GM23338 (cell line): Measurements from ENCODE around the gene GPX7. TPM values are rescaled to one million over a fixed set of nuclear protein-coding genes. Genes with fewer than 3 reads are reported as not detected.

Source experiments
- ATAC-seq: fragments of 200-7000 bp; cut with Tn5 transposase; 3 replicates; pipeline ENCODE4 v1.9.1; 2020
- DNase-seq: peaks from one replicate; pipeline ENCODE4 v3.0.0-alpha.2; 2015; ENCODE audit warnings: low spot score
- H2AFZ ChIP-seq: fragments of 200-600 bp; sonication (generic); 2 replicates; pipeline ENCODE4 v1.8.0; 2016; ENCODE audit warnings: antibody characterized with exemption, mild to moderate bottlenecking, moderate library complexity
- H3F3A ChIP-seq: fragments of 200-600 bp; sonication (generic); replicated peaks from 2 replicates; pipeline ENCODE4 v1.8.0; 2017; ENCODE audit warnings: antibody characterized with exemption, mixed run types, low read depth
- H3K27ac ChIP-seq: fragments of 200-600 bp; sonication (generic); 2 replicates; pipeline ENCODE4 v1.6.1; 2016; ENCODE audit warnings: low read depth
- H3K27me3 ChIP-seq: fragments of 200-600 bp; sonication (generic); 2 replicates; pipeline ENCODE4 v1.8.0; 2016; ENCODE audit warnings: mild to moderate bottlenecking, mixed run types, moderate library complexity; ENCODE audit not compliant: insufficient read depth
- H3K36me3 ChIP-seq: fragments of 200-600 bp; sonication (generic); 2 replicates; pipeline ENCODE4 v1.8.0; 2016; ENCODE audit warnings: mild to moderate bottlenecking; ENCODE audit not compliant: insufficient read depth
- H3K4me1 ChIP-seq: fragments of 200-600 bp; sonication (generic); 2 replicates; pipeline ENCODE4 v1.8.0; 2016; ENCODE audit warnings: mild to moderate bottlenecking, moderate library complexity; ENCODE audit not compliant: insufficient read depth
- H3K4me2 ChIP-seq: fragments of 200-600 bp; sonication (generic); 2 replicates; pipeline ENCODE4 v1.7.1; 2017; ENCODE audit warnings: mixed run types
- H3K4me3 ChIP-seq: fragments of 200-600 bp; sonication (generic); 2 replicates; pipeline ENCODE4 v1.6.1; 2016; ENCODE audit warnings: mixed run types
- H3K79me2 ChIP-seq: fragments of 200-600 bp; sonication (generic); replicated peaks from 2 replicates; pipeline ENCODE4 v1.8.0; 2017; ENCODE audit warnings: mild to moderate bottlenecking; ENCODE audit not compliant: insufficient read depth
- H3K9me2 ChIP-seq: fragments of 200-600 bp; sonication (generic); 2 replicates; pipeline ENCODE4 v1.8.0; 2017; ENCODE audit not compliant: insufficient read depth
- H4K20me1 ChIP-seq: fragments of 200-600 bp; sonication (generic); replicated peaks from 2 replicates; pipeline ENCODE4 v1.8.0; 2017; ENCODE audit warnings: mild to moderate bottlenecking; ENCODE audit not compliant: insufficient read depth
- H3K27ac Mint-ChIP-seq: 2 replicates; pipeline ENCODE4 v1.8.0; 2020; ENCODE audit warnings: inconsistent platforms, mild to moderate bottlenecking, moderate library complexity, mixed read lengths
- H3K27me3 Mint-ChIP-seq: 3 replicates; pipeline ENCODE4 v1.8.0; 2022; ENCODE audit warnings: low read depth, mild to moderate bottlenecking, moderate library complexity, mixed read lengths, inconsistent platforms; ENCODE audit not compliant: insufficient read depth, poor library complexity
- H3K36me3 Mint-ChIP-seq: 3 replicates; pipeline ENCODE4 v1.8.0; 2021; ENCODE audit warnings: low read depth, mild to moderate bottlenecking, inconsistent platforms, moderate library complexity, mixed read lengths
- H3K4me1 Mint-ChIP-seq: 3 replicates; pipeline ENCODE4 v1.8.0; 2020; ENCODE audit warnings: mild to moderate bottlenecking, inconsistent platforms, mixed read lengths
- H3K4me3 Mint-ChIP-seq: 3 replicates; pipeline ENCODE4 v1.8.0; 2021; ENCODE audit warnings: moderate library complexity, mild to moderate bottlenecking, inconsistent platforms, mixed read lengths
- H3K9me3 Mint-ChIP-seq: 3 replicates; pipeline ENCODE4 v1.8.0; 2020; ENCODE audit warnings: moderate library complexity, mild to moderate bottlenecking, inconsistent platforms, mixed read lengths
- CREB1 ChIP-seq: fragments of 250-450 bp; sonication (Bioruptor Pico); IDR thresholded peaks from 2 replicates; pipeline ENCODE4 v1.5.0; 2020; ENCODE audit warnings: low read depth, mild to moderate bottlenecking, moderate library complexity
- CTCF ChIP-seq, 2 experiments: fragments of 200-600 bp in 1 of 2; sonication (generic) in 1 of 2; conservative IDR thresholded peaks; 2 replicates each; pipeline versions ENCODE4 v1.5.1 to v1.6.1; 2016 to 2017; ENCODE audit warnings: antibody characterized with exemption in 2 of 2, low read depth in 2 of 2, mild to moderate bottlenecking in 2 of 2, moderate library complexity in 1 of 2
- EZH2 ChIP-seq: fragments of 200-600 bp; sonication (generic); IDR thresholded peaks from one replicate; pipeline ENCODE4 v1.8.0; 2017; ENCODE audit warnings: antibody characterized with exemption, mild to moderate bottlenecking, low read depth; ENCODE audit not compliant: unreplicated experiment
- EZH2phosphoT487 ChIP-seq: fragments of 200-600 bp; sonication (generic); IDR thresholded peaks from one replicate; pipeline ENCODE4 v1.8.1; 2018; ENCODE audit warnings: antibody characterized with exemption; ENCODE audit not compliant: unreplicated experiment
- JUNB ChIP-seq: IDR thresholded peaks from one replicate; pipeline ENCODE4 v1.6.1; 2016; ENCODE audit warnings: antibody characterized with exemption; ENCODE audit not compliant: unreplicated experiment
- NANOG ChIP-seq: IDR thresholded peaks from 2 replicates; pipeline ENCODE4 v1.6.1; 2016; ENCODE audit warnings: antibody characterized with exemption, borderline replicate concordance
- STAT1 ChIP-seq: IDR thresholded peaks from one replicate; pipeline ENCODE4 v1.6.1; 2016; ENCODE audit warnings: antibody characterized with exemption; ENCODE audit not compliant: unreplicated experiment
- ZNF114 ChIP-seq: fragments of 250-450 bp; sonication (Bioruptor Pico); IDR thresholded peaks from 2 replicates; pipeline ENCODE4 v1.5.0; 2020; ENCODE audit warnings: mild to moderate bottlenecking, moderate library complexity
- ZNF331 ChIP-seq: fragments of 250-450 bp; sonication (Bioruptor Pico); IDR thresholded peaks from 2 replicates; pipeline ENCODE4 v1.5.0; 2020; ENCODE audit warnings: low read depth, mild to moderate bottlenecking, moderate library complexity
- polyA plus RNA-seq: library from polyadenylated mRNA; unstranded; fragments of >200 nt; fragmentation: Nextera tagmentation; extraction: Ambion mirVana; gene quantifications from 2 replicates; pipeline ENCODE4 v1.2.1, GENCODE V29; 2016
- total RNA-seq: library from RNA; depleted of rRNA; stranded (reverse); fragments of >200 nt; shearing (Covaris generic); gene quantifications from 2 replicates; pipeline ENCODE4 v1.2.3, GENCODE V29; 2014
- TF ChIP-seq, protein P1 (sequence below): IDR thresholded peaks from one replicate; pipeline ENCODE4 v1.6.1; 2018; ENCODE audit warnings: antibody characterized with exemption; ENCODE audit not compliant: unreplicated experiment
- TF ChIP-seq, protein P2 (sequence below): IDR thresholded peaks from 2 replicates; pipeline ENCODE4 v1.6.1; 2016; ENCODE audit warnings: antibody characterized with exemption

The GPX7 gene
- total and polyA plus RNA-seq, 2 experiments from 2014 or later = 12.8 to 20.9 TPM

DNA sequence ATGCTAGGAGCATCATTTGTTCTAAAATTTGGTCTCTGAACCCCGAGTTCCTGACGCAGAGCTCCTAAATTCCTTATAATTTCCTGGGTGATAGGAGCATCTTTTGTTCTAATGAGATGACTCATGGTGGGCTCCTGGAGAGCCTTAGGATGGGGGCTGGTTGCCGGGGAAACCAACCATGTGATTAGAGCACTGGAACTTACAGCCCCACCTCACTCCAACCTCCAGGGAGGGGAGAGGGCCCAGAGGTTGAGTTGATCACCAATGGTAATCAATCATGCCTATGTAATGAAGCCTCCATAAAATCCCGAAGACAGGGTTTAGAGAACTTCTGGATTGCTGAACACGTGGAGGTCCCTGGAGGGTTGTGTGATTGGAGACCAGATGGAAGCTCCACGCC, 38.5 kb downstream of the GPX7 start:
- Histone ChIP-seq H2AFZ (no peak overlapping the region), H3K27ac (no peak overlapping the region), H3K79me2 (no peaks in the 10 kb centered on the region), H3K36me3 (no peaks in the 10 kb centered on the region), H4K20me1 (no peaks in the 10 kb centered on the region), H3K4me2 (no peak overlapping the region), H3K4me1 (peaks cover 7% of the 10 kb centered on the region; the same call in 1 of the 2 replicates), H3K4me3 (no peak overlapping the region), H3F3A (no peaks in the 10 kb centered on the region), H3K27me3 (no peaks in the 10 kb centered on the region), H3K9me2 (no peaks in the 10 kb centered on the region)
- H3K4me1 Mint-ChIP-seq = peaks cover 6% of the 10 kb centered on the region
- no peaks in the 10 kb centered on the region for H3K9me3 Mint-ChIP-seq
- TF ChIP-seq, protein P1, sequence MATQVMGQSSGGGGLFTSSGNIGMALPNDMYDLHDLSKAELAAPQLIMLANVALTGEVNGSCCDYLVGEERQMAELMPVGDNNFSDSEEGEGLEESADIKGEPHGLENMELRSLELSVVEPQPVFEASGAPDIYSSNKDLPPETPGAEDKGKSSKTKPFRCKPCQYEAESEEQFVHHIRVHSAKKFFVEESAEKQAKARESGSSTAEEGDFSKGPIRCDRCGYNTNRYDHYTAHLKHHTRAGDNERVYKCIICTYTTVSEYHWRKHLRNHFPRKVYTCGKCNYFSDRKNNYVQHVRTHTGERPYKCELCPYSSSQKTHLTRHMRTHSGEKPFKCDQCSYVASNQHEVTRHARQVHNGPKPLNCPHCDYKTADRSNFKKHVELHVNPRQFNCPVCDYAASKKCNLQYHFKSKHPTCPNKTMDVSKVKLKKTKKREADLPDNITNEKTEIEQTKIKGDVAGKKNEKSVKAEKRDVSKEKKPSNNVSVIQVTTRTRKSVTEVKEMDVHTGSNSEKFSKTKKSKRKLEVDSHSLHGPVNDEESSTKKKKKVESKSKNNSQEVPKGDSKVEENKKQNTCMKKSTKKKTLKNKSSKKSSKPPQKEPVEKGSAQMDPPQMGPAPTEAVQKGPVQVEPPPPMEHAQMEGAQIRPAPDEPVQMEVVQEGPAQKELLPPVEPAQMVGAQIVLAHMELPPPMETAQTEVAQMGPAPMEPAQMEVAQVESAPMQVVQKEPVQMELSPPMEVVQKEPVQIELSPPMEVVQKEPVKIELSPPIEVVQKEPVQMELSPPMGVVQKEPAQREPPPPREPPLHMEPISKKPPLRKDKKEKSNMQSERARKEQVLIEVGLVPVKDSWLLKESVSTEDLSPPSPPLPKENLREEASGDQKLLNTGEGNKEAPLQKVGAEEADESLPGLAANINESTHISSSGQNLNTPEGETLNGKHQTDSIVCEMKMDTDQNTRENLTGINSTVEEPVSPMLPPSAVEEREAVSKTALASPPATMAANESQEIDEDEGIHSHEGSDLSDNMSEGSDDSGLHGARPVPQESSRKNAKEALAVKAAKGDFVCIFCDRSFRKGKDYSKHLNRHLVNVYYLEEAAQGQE = no peak
- H3K36me3 Mint-ChIP-seq = no peaks in the 10 kb centered on the region; the same call in 2 of the 3 replicates
- no peak overlapping the region for H3K27ac Mint-ChIP-seq
- H3K27me3 Mint-ChIP-seq = peaks cover 11% of the 10 kb centered on the region
- H3K4me3 Mint-ChIP-seq = no peak overlapping the region
- DNase-seq = no peak
- no peak for ATAC-seq

- Histone ChIP-seq H3K4me1 (peaks cover 7% of the 10 kb centered on the region; the same call in 1 of the 2 replicates), H3F3A (no peaks in the 10 kb centered on the region), H3K79me2 (no peaks in the 10 kb centered on the region), H3K4me2 (no peak overlapping the region), H2AFZ (no peak overlapping the region), H3K27me3 (no peaks in the 10 kb centered on the region), H3K9me2 (no peaks in the 10 kb centered on the region), H4K20me1 (no peaks in the 10 kb centered on the region), H3K4me3 (no peak overlapping the region), H3K27ac (no peak overlapping the region), H3K36me3 (no peaks in the 10 kb centered on the region)
- no peak overlapping the region for H3K4me3 Mint-ChIP-seq
- ATAC-seq (no peak), DNase-seq (no peak)
- H3K36me3 Mint-ChIP-seq = no peaks in the 10 kb centered on the region; the same call in 2 of the 3 replicates
- TF ChIP-seq, protein P1 = no peak
- TF ChIP-seq, protein P2, sequence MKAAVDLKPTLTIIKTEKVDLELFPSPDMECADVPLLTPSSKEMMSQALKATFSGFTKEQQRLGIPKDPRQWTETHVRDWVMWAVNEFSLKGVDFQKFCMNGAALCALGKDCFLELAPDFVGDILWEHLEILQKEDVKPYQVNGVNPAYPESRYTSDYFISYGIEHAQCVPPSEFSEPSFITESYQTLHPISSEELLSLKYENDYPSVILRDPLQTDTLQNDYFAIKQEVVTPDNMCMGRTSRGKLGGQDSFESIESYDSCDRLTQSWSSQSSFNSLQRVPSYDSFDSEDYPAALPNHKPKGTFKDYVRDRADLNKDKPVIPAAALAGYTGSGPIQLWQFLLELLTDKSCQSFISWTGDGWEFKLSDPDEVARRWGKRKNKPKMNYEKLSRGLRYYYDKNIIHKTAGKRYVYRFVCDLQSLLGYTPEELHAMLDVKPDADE = no peak
- TF ChIP-seq ZNF331 (CRISPR knock-in tag) (no peak), EZH2phosphoT487 (no peak), CREB1 (CRISPR knock-in tag) (no peak), EZH2 (no peak), STAT1 (no peak), JUNB (no peak), ZNF114 (CRISPR knock-in tag) (no peak), CTCF (conservative IDR thresholded peaks at IDR 0.05; ENCODE audit: low read depth in 2 of 2) (no peak), NANOG (no peak)
- H3K27ac Mint-ChIP-seq = no peak overlapping the region
- H3K4me1 Mint-ChIP-seq = peaks cover 6% of the 10 kb centered on the region
- no peaks in the 10 kb centered on the region for H3K9me3 Mint-ChIP-seq
- peaks cover 11% of the 10 kb centered on the region for H3K27me3 Mint-ChIP-seq
Measured at GRCh38 chr1:52641307-52641706, 39.1 kb downstream of the GPX7 start.
